ENCODE results near the gene FAM241B. TPM values are rescaled to one million over a fixed set of nuclear protein-coding genes. Genes with fewer than 3 reads are reported as not detected.

Gene FAM241B
- polyA plus RNA-seq, 1 donor from 2014 or later, result 135 TPM

DNA sequence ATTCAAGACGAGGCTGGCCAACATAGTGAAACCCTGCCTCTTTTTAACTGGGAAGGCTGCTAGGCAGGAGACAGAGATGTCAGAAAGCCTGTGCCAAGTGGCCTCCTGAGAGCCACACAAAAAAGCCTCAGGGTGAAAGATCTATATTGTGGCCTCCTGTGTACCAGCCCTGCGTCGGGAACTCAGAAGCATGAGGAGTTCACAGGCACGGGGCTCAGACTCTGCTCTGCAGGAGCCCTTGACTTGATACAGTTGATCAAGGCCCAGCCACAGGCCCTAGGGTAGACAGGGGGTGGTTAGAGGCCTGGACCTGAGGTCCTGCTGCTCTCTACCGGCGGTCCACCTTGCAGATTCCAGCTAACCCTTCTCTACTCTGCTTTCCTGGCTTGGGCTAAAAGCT, 30.2 kb downstream of the FAM241B start:
- Histone ChIP-seq H3K4me2 (ENCODE audit: low read length) (no peak overlapping the region), H3K27ac (ENCODE audit: low read length) (no peak overlapping the region), H3K9ac (ENCODE audit: low read length) (no peak overlapping the region), H3K9me3 (ENCODE audit: low read length) (no peaks in the 10 kb centered on the region), H3K27me3 (ENCODE audit: insufficient read depth, low read depth, low read length) (no peaks in the 10 kb centered on the region), H3K9me2 (ENCODE audit: insufficient read depth, low read length) (no peaks in the 10 kb centered on the region), H3F3A (ENCODE audit: insufficient read depth, low read length, poor library complexity, severe bottlenecking) (no peaks in the 10 kb centered on the region), H3K36me3 (ENCODE audit: insufficient read depth, low read length) (no peaks in the 10 kb centered on the region), H2AFZ (ENCODE audit: low read depth, low read length) (no peak overlapping the region), H4K20me1 (ENCODE audit: insufficient read depth) (no peaks in the 10 kb centered on the region), H3K4me3 (ENCODE audit: low read length) (no peak overlapping the region), H3K79me2 (replicated peaks; ENCODE audit: insufficient read depth, low read length) (no peaks in the 10 kb centered on the region)
- TF ChIP-seq POLR2AphosphoS5 (IDR thresholded peaks at IDR 0.05), result no peak
- no peak for TF ChIP-seq EZH2 (IDR thresholded peaks at IDR 0.05; ENCODE audit: borderline replicate concordance, insufficient read depth, low read length, poor library complexity, severe bottlenecking)
- no peak for TF ChIP-seq SMC3 (conservative IDR thresholded peaks at IDR 0.05; ENCODE audit: poor library complexity)

DNA sequence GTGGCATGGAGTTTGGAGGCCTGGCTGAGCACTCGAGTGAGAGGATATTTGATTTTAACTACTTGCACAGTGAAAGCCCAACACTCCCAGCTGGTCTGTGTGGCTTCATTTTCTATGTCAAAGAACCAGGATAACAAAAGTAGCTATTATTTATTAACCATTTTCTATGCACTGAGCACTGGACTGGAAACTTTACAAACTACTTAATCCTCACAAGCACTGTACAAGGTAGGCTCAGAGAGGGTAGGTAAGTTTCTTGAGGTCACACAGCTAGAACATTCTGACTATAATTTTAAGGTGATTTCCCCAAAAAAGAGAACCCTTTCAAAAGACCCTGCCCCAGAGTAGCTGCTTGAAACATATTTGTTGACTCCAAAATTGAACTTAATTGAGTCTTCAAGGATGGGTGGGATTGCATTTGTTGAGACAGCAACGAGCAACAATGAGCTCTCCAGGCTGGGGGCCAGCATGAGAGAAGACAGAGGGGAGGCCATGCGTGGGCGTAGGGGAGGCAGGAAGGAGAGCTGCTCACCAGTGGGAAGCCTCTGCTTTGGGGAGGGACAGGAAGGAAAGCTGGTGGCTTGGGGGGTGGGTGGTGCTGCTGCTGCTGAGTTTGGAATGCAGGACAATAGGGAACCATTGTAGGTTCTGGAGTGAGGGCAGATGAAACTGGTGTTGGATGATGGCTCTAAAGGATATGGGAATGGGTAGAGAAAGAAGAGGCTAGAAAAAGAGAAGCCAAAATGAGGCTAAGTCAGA, 31.5 kb downstream of the FAM241B start:
- Histone ChIP-seq H3K9ac (ENCODE audit: low read length) (no peak overlapping the region), H4K20me1 (ENCODE audit: insufficient read depth) (no peaks in the 10 kb centered on the region), H3K79me2 (replicated peaks; ENCODE audit: insufficient read depth, low read length) (no peaks in the 10 kb centered on the region), H3K9me3 (ENCODE audit: low read length) (no peaks in the 10 kb centered on the region), H3K27me3 (ENCODE audit: insufficient read depth, low read depth, low read length) (no peaks in the 10 kb centered on the region), H3K36me3 (ENCODE audit: insufficient read depth, low read length) (no peaks in the 10 kb centered on the region), H3K4me2 (ENCODE audit: low read length) (no peak overlapping the region), H3F3A (ENCODE audit: insufficient read depth, low read length, poor library complexity, severe bottlenecking) (no peaks in the 10 kb centered on the region), H3K4me3 (ENCODE audit: low read length) (no peak overlapping the region), H2AFZ (ENCODE audit: low read depth, low read length) (no peak overlapping the region), H3K27ac (ENCODE audit: low read length) (no peak overlapping the region), H3K9me2 (ENCODE audit: insufficient read depth, low read length) (no peaks in the 10 kb centered on the region)
- TF ChIP-seq, protein P1, sequence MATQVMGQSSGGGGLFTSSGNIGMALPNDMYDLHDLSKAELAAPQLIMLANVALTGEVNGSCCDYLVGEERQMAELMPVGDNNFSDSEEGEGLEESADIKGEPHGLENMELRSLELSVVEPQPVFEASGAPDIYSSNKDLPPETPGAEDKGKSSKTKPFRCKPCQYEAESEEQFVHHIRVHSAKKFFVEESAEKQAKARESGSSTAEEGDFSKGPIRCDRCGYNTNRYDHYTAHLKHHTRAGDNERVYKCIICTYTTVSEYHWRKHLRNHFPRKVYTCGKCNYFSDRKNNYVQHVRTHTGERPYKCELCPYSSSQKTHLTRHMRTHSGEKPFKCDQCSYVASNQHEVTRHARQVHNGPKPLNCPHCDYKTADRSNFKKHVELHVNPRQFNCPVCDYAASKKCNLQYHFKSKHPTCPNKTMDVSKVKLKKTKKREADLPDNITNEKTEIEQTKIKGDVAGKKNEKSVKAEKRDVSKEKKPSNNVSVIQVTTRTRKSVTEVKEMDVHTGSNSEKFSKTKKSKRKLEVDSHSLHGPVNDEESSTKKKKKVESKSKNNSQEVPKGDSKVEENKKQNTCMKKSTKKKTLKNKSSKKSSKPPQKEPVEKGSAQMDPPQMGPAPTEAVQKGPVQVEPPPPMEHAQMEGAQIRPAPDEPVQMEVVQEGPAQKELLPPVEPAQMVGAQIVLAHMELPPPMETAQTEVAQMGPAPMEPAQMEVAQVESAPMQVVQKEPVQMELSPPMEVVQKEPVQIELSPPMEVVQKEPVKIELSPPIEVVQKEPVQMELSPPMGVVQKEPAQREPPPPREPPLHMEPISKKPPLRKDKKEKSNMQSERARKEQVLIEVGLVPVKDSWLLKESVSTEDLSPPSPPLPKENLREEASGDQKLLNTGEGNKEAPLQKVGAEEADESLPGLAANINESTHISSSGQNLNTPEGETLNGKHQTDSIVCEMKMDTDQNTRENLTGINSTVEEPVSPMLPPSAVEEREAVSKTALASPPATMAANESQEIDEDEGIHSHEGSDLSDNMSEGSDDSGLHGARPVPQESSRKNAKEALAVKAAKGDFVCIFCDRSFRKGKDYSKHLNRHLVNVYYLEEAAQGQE (IDR thresholded peaks at IDR 0.05; ENCODE audit: borderline replicate concordance), result no peak
- no peak for TF ChIP-seq TAF1 (IDR thresholded peaks at IDR 0.05; ENCODE audit: low read depth)
- no peak for TF ChIP-seq MXI1 (conservative IDR thresholded peaks at IDR 0.05; ENCODE audit: poor library complexity, severe bottlenecking)
- TF ChIP-seq SMC3 (conservative IDR thresholded peaks at IDR 0.05; ENCODE audit: poor library complexity), result no peak
- no peak for TF ChIP-seq RAD21 (conservative IDR thresholded peaks at IDR 0.05)
- no peak for TF ChIP-seq POLR2AphosphoS5 (IDR thresholded peaks at IDR 0.05)
- TF ChIP-seq EZH2 (IDR thresholded peaks at IDR 0.05; ENCODE audit: borderline replicate concordance, insufficient read depth, low read length, poor library complexity, severe bottlenecking), result no peak

DNA sequence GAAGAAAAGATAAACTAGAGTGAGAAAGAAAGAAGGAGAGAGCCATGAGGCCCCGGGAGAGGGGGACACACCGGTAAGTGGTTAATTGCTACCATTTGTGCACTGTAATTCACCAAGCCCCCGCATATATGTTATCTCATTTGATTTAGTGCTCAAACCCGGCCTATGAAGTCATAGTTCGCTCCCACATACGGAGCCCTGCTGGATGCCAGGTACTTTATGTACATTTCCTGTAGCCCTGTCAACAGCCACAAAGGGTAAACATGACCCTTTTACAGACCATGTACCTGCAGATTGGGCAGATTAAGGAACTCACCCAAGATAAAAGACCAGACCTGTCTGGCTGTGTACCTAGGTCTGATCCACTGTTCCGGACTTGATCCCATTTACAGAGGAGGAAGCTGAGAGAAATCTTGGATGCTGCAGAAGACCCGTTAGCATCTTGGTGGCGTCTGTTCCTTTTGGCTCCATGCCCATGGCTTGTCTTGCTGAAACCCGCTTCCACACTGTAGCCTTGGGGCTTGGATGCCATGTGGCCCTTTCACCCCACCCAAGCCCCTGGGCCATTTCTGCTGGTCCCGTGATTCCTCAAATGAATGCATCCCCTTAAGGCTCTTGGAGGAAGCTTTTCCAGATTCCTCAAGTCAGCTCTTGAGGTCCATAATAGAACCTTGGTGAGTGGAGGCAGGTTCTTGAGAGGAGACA, 32.3 kb downstream of the FAM241B start:
- Histone ChIP-seq H3K9me3 (ENCODE audit: low read length) (no peaks in the 10 kb centered on the region), H3K9me2 (ENCODE audit: insufficient read depth, low read length) (no peaks in the 10 kb centered on the region), H2AFZ (ENCODE audit: low read depth, low read length) (no peak overlapping the region), H3F3A (ENCODE audit: insufficient read depth, low read length, poor library complexity, severe bottlenecking) (no peaks in the 10 kb centered on the region), H3K79me2 (replicated peaks; ENCODE audit: insufficient read depth, low read length) (no peaks in the 10 kb centered on the region), H3K27ac (ENCODE audit: low read length) (no peak overlapping the region), H3K27me3 (ENCODE audit: insufficient read depth, low read depth, low read length) (no peaks in the 10 kb centered on the region), H3K4me3 (ENCODE audit: low read length) (no peak overlapping the region), H3K4me2 (ENCODE audit: low read length) (no peak overlapping the region), H3K36me3 (ENCODE audit: insufficient read depth, low read length) (no peaks in the 10 kb centered on the region), H4K20me1 (ENCODE audit: insufficient read depth) (no peaks in the 10 kb centered on the region), H3K9ac (ENCODE audit: low read length) (no peak overlapping the region)
- no peak for TF ChIP-seq RAD21 (conservative IDR thresholded peaks at IDR 0.05)
- no peak for TF ChIP-seq EZH2 (IDR thresholded peaks at IDR 0.05; ENCODE audit: borderline replicate concordance, insufficient read depth, low read length, poor library complexity, severe bottlenecking)
- TF ChIP-seq SMC3 (conservative IDR thresholded peaks at IDR 0.05; ENCODE audit: poor library complexity), result no peak
- TF ChIP-seq EP300 (conservative IDR thresholded peaks at IDR 0.05; ENCODE audit: poor library complexity, severe bottlenecking), result no peak
- TF ChIP-seq, protein P1 (IDR thresholded peaks at IDR 0.05; ENCODE audit: borderline replicate concordance), result no peak
- TF ChIP-seq POLR2AphosphoS5 (IDR thresholded peaks at IDR 0.05), result no peak
- no peak for TF ChIP-seq TAF1 (IDR thresholded peaks at IDR 0.05; ENCODE audit: low read depth)
- TF ChIP-seq MXI1 (conservative IDR thresholded peaks at IDR 0.05; ENCODE audit: poor library complexity, severe bottlenecking), result no peak
- TF ChIP-seq, protein P2, sequence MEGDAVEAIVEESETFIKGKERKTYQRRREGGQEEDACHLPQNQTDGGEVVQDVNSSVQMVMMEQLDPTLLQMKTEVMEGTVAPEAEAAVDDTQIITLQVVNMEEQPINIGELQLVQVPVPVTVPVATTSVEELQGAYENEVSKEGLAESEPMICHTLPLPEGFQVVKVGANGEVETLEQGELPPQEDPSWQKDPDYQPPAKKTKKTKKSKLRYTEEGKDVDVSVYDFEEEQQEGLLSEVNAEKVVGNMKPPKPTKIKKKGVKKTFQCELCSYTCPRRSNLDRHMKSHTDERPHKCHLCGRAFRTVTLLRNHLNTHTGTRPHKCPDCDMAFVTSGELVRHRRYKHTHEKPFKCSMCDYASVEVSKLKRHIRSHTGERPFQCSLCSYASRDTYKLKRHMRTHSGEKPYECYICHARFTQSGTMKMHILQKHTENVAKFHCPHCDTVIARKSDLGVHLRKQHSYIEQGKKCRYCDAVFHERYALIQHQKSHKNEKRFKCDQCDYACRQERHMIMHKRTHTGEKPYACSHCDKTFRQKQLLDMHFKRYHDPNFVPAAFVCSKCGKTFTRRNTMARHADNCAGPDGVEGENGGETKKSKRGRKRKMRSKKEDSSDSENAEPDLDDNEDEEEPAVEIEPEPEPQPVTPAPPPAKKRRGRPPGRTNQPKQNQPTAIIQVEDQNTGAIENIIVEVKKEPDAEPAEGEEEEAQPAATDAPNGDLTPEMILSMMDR (IDR thresholded peaks at IDR 0.05; ENCODE audit: poor library complexity, severe bottlenecking), result no peak
